Effector memory CD4-positive, alpha-beta T cell (primary cell): Measurements from ENCODE around the gene PSD4.

Experiments
- DNase-seq, 3 donors: peaks; one replicate each; pipeline ENCODE4 v3.0.0-alpha.2; 2020
- H3K27ac ChIP-seq: 2 replicates; pipeline ENCODE4 v1.7.0; 2013; ENCODE audit warnings: mild to moderate bottlenecking, low read length, moderate library complexity; ENCODE audit not compliant: insufficient read depth, poor library complexity, severe bottlenecking
- H3K27me3 ChIP-seq: replicated peaks from 2 replicates; pipeline ENCODE4 v1.7.0; 2013; ENCODE audit warnings: mild to moderate bottlenecking, low read length; ENCODE audit not compliant: insufficient read depth, control insufficient read depth, poor library complexity, severe bottlenecking
- H3K36me3 ChIP-seq: 2 replicates; pipeline ENCODE4 v1.7.0; 2013; ENCODE audit warnings: mild to moderate bottlenecking, low read length, moderate library complexity; ENCODE audit not compliant: control insufficient read depth, insufficient read depth
- H3K4me1 ChIP-seq: 2 replicates; pipeline ENCODE4 v1.7.0; 2013; ENCODE audit warnings: low read length, mild to moderate bottlenecking; ENCODE audit not compliant: control insufficient read depth, insufficient read depth, poor library complexity, severe bottlenecking
- H3K4me3 ChIP-seq: 2 replicates; pipeline ENCODE4 v1.7.0; 2013; ENCODE audit warnings: low read length, low read depth, mild to moderate bottlenecking; ENCODE audit not compliant: insufficient read depth, poor library complexity, severe bottlenecking
- H3K9me3 ChIP-seq: 2 replicates; pipeline ENCODE4 v1.7.0; 2013; ENCODE audit warnings: mild to moderate bottlenecking, low read length, moderate library complexity; ENCODE audit not compliant: control insufficient read depth

The PSD4 gene

DNA sequence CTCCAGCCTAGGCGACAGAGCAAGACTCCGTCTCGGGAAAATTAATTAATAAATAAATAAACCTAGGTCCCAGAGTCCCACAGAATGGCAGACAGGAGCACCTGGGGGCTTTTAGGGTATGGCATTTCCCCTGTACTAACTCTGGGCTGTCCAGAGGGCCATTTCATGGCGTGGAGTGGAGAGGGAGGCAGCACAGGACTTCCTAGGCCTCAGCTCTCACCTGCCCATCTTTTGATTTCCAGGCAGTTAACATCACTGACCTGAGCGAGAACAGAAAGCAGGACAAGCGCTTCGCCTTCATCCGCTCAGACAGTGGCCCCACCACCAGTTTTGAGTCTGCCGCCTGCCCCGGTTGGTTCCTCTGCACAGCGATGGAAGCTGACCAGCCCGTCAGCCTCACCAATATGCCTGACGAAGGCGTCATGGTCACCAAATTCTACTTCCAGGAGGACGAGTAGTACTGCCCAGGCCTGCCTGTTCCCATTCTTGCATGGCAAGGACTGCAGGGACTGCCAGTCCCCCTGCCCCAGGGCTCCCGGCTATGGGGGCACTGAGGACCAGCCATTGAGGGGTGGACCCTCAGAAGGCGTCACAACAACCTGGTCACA, 41.3 kb upstream of the PSD4 start:
- no peaks in the 10 kb centered on the region for H3K4me1 ChIP-seq
- no peak for DNase-seq
- no peaks in the 10 kb centered on the region for H3K36me3 ChIP-seq
- no peaks in the 10 kb centered on the region for H3K27me3 ChIP-seq
- H3K27ac ChIP-seq, result no peak overlapping the region
- no peak overlapping the region for H3K4me3 ChIP-seq
- H3K9me3 ChIP-seq, result no peaks in the 10 kb centered on the region

DNA sequence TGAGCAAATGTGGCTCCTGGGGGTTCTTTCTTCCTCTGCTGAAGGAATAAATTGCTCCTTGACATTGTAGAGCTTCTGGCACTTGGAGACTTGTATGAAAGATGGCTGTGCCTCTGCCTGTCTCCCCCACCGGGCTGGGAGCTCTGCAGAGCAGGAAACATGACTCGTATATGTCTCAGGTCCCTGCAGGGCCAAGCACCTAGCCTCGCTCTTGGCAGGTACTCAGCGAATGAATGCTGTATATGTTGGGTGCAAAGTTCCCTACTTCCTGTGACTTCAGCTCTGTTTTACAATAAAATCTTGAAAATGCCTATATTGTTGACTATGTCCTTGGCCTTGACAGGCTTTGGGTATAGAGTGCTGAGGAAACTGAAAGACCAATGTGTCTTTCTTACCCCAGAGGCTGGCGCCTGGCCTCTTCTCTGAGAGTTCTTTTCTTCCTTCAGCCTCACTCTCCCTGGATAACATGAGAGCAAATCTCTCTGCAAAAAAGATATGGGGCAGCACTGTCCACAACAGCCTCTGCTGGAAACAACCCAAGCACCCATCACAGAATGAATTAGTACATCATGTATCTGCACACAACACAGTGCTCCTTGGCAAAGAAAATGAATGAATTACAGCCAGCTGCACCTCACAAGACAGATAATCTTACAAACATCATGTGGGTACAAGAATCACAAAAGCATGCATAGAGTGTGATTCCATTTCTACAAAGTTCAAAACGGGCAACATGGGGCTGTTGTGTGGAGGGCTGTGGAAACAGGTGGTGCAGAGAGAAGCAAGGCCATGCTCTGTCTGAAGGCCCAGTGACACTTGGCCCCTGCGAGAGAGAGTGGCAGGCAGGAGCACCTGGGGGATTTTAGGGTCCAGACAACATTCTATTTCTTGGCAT, 39.8 kb upstream of the PSD4 start:
- no peaks in the 10 kb centered on the region for H3K36me3 ChIP-seq
- H3K27ac ChIP-seq, result no peak overlapping the region
- H3K4me1 ChIP-seq, result peaks cover 4% of the 10 kb centered on the region
- no peak for DNase-seq
- H3K27me3 ChIP-seq, result no peaks in the 10 kb centered on the region
- no peak overlapping the region for H3K4me3 ChIP-seq
- no peaks in the 10 kb centered on the region for H3K9me3 ChIP-seq

DNA sequence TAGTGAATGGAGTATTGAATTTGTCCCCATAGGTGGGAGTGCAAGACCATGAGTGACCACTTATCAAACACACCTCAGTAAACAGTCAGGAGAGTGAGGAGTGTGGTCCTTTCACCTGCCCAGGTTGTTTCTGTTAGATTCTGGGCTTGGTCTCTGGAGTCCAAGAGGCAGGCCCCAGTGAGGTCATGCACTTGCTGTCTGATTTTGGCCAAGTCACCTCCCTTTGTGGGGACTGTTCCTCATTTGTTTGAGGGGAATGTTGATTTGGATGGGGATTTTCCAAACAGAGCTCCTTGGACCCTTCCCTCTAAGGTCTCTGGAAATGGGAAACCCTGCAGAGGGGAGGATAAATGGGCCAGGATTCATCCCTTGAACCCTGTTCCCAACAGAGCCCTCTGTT, 39.1 kb upstream of the PSD4 start:
- no peak overlapping the region for H3K27ac ChIP-seq
- no peaks in the 10 kb centered on the region for H3K9me3 ChIP-seq
- H3K36me3 ChIP-seq, result no peaks in the 10 kb centered on the region
- no peak for DNase-seq
- H3K27me3 ChIP-seq, result no peaks in the 10 kb centered on the region
- no peak overlapping the region for H3K4me3 ChIP-seq
- peaks cover 5% of the 10 kb centered on the region for H3K4me1 ChIP-seq

- Histone ChIP-seq H3K27me3 (no peaks in the 10 kb centered on the region), H3K4me3 (no peak overlapping the region), H3K36me3 (no peaks in the 10 kb centered on the region), H3K27ac (no peak overlapping the region), H3K9me3 (no peaks in the 10 kb centered on the region), H3K4me1 (peaks cover 5% of the 10 kb centered on the region)
- DNase-seq, result no peak
Observed at GRCh38 chr2:113135317-113135716, 38.5 kb upstream of the PSD4 start.

GRCh38 chr2:113136828-113137775, 36.7 kb upstream of the PSD4 start:
- Histone ChIP-seq H3K36me3 (no peaks in the 10 kb centered on the region), H3K4me3 (no peak overlapping the region), H3K27me3 (no peaks in the 10 kb centered on the region), H3K4me1 (peaks cover 5% of the 10 kb centered on the region), H3K9me3 (no peaks in the 10 kb centered on the region), H3K27ac (no peak overlapping the region)
- DNase-seq, result peak in 1 of 3 donors; percentile 15

DNA sequence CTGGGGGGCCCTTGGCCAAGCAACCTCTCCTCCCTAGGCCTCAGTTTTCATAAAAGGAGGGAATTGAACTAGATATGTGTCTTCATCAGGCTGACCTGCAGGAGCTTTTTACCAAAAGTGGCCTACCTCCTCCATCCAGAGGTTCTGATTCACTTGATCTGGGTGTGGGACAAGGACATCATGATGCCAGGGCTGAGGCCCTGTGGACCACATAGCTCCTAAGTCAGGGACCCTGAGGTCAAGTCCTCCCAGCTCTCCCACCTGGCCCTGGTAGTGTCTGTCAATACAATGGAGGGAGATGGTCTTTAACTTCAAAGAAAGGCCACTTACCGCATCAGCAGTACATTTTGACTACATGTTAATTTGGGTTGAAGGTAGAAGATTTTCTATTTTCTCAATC, 35.9 kb upstream of the PSD4 start:
- Histone ChIP-seq H3K27me3 (no peaks in the 10 kb centered on the region), H3K27ac (no peak overlapping the region), H3K9me3 (no peaks in the 10 kb centered on the region), H3K4me3 (no peak overlapping the region), H3K4me1 (peaks cover 5% of the 10 kb centered on the region), H3K36me3 (no peaks in the 10 kb centered on the region)
- no peak for DNase-seq

GRCh38 chr2:113138428-113139322, 35.1 kb upstream of the PSD4 start:
- H3K27me3 ChIP-seq, result no peaks in the 10 kb centered on the region
- H3K4me1 ChIP-seq, result peaks cover 5% of the 10 kb centered on the region
- DNase-seq, result peak in 1 of 3 donors; percentile 39
- H3K9me3 ChIP-seq, result no peaks in the 10 kb centered on the region
- no peaks in the 10 kb centered on the region for H3K36me3 ChIP-seq
- H3K27ac ChIP-seq, result no peak overlapping the region
- peak overlapping the region; percentile 37 for H3K4me3 ChIP-seq

- H3K4me3 ChIP-seq, result no peak overlapping the region
- DNase-seq, result no peak
- peaks cover 5% of the 10 kb centered on the region for H3K4me1 ChIP-seq
- no peaks in the 10 kb centered on the region for H3K27me3 ChIP-seq
- no peaks in the 10 kb centered on the region for H3K9me3 ChIP-seq
- no peak overlapping the region for H3K27ac ChIP-seq
- no peaks in the 10 kb centered on the region for H3K36me3 ChIP-seq
Observed at GRCh38 chr2:113141451-113141850, 32.3 kb upstream of the PSD4 start.

GRCh38 chr2:113142290-113142689, 31.5 kb upstream of the PSD4 start:
- Histone ChIP-seq H3K27ac (no peak overlapping the region), H3K27me3 (no peaks in the 10 kb centered on the region), H3K4me1 (peaks cover 5% of the 10 kb centered on the region), H3K4me3 (no peak overlapping the region), H3K36me3 (no peaks in the 10 kb centered on the region), H3K9me3 (no peaks in the 10 kb centered on the region)
- DNase-seq, result no peak
